GM19043 (cell line): ENCODE results near the gene FOXN3.

Experiments used
- ATAC-seq: cut with Tn5 transposase; IDR thresholded peaks from one replicate; pipeline ENCODE4 v1.9.1; 2021; ENCODE audit warnings: low read depth; ENCODE audit not compliant: unreplicated experiment

FOXN3 gene

DNA sequence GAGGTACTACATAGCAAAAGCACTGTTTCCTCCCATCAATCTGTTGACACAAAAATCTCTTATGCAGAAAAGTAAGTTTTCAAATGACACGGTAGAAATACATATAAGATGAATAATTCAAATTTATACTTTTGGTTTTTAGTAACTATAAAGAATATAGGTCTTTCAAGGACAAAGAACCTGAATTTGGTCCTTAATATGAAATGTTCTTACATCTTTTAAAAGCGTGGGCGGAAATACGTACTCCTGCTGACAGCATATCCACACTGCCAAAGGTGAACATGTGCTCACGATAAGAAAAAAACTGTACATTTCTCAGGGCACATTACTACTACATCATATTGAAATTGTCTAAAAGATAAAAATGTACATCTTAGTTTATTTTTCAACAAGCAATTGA, 127.6 kb downstream of the FOXN3 start:
- no peak for ATAC-seq

DNA sequence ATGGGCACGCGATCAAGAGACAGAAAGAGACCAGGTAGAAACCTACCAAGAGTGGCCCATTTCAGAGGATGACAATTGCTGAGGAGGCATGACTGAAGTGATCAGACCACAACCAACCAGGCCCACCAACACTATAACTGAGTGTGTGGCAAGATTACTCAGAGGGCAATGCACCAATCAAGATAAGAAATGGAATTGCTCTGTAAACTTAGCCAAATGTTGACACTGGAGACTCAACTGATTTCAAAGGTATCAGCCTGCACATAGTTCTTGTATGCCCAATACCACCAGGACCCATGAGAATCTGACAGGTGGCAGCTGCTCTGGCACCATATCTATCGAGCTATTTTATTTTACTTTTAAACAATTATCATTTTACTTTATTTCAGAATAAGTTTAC, 128.9 kb downstream of the FOXN3 start:
- ATAC-seq, result no peak

DNA sequence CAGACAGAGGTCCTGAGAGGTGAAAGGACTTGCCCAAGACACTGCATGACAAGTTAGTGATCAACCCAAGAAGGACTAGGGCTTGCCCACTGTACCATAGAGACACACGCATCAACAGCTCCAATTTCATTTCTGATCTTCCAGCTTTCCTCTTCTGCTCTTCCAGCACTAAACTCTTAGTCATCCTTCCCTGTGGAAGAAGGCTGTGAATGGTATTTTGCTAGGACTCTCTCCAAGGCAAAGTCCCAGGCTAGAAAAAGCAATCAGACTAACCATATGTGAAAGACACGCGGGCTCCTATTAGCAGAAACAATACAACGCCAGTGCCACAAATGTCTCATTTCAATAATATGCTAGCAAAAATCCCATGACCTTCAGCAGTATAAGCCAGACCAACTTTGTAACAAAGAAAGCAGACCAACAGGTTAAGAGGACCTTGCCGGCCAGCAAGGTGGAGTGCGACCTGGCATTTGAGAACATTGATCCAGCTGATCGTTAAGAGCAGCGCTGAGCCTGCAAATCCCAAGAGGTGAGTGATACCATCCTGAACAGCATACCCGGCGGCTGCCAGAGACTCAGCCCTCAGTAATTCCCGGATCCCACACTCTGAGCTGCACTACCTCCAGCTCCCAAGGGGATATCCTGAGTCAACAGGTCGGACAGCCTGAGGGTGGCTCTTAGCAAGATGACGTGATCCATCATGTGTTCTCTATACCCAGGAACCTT, 132.5 kb downstream of the FOXN3 start:
- no peak for ATAC-seq

DNA sequence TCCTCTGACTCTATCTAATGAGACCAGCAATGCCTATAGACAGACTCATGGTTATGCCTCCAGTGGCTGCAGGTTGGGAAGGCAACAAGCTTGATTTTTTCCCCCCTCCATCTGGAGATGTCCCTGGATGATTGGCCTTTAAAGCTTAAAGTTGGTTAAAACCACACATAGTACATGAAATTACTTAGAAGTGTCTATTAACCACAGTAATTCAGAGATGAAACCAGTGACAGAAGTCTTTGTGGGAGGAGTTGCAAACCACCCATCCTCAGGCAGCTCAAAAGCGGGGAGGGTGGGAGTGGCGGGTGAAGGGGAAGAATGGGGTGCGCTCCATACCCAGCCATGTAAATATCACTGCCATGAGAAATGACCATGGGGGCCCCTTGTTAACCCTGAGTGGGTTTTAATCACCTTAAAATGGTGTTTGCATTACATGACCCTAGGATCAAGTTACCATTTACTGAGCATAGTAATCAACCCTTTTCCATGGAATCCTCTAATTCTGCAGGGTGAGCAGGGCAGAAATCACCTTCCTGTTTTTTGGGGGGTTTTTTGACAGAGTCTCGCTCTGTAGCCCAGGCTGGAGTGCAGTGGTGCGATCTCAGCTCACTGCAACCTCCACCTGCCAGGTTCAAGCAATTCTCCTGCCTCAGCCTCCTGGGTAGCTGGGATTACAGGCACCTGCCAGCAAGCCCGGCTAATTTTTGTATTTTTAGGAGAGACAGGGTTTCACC, 133.5 kb downstream of the FOXN3 start:
- peak; percentile 75 for ATAC-seq

GRCh38 chr14:89282191-89282590, 134.8 kb downstream of the FOXN3 start:
- ATAC-seq, result no peak

- ATAC-seq, result no peak
Measured at GRCh38 chr14:89280600-89280999, 136.4 kb downstream of the FOXN3 start.

DNA sequence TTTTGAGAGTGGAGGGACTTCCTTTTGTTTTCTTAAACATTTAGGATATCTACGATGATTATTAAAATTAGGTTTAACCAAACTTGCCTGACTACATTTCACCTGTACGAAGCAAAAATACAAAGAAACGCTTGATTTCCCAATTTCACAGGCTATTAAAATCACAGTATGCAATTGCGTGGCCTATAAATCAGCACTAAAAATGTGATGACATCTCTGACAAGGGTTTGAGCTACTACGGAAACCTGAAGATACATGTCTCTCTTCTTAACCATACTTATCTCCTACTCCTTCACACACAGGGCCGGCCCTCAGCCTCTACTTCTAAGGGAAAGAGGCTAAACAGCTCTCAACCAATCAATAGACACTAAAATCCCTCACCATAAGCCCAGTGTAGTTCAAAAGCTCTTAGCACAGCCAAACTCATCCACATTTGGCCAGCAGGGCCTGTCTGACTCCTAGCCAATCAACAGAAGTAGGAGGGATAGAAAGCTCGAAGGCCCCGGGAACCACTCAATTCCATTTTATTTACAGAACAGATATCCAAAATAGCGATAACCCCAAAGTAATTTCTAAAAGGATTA, 137.3 kb downstream of the FOXN3 start:
- no peak for ATAC-seq

- ATAC-seq, result no peak
Measured at GRCh38 chr14:89277203-89277602, 139.8 kb downstream of the FOXN3 start.

- ATAC-seq, result peak; percentile 91
Measured at GRCh38 chr14:89276424-89276975, 140.5 kb downstream of the FOXN3 start.

GRCh38 chr14:89270439-89271227, 146.4 kb downstream of the FOXN3 start:
- peak; percentile 53 for ATAC-seq

GRCh38 chr14:89269404-89269803, 147.6 kb downstream of the FOXN3 start:
- no peak for ATAC-seq

- ATAC-seq, result no peak
Measured at GRCh38 chr14:89268514-89268913, 148.5 kb downstream of the FOXN3 start.

GRCh38 chr14:89267656-89268055, 149.4 kb downstream of the FOXN3 start:
- ATAC-seq, result no peak

- no peak for ATAC-seq
Measured at GRCh38 chr14:89267163-89267562, 149.9 kb downstream of the FOXN3 start.

DNA sequence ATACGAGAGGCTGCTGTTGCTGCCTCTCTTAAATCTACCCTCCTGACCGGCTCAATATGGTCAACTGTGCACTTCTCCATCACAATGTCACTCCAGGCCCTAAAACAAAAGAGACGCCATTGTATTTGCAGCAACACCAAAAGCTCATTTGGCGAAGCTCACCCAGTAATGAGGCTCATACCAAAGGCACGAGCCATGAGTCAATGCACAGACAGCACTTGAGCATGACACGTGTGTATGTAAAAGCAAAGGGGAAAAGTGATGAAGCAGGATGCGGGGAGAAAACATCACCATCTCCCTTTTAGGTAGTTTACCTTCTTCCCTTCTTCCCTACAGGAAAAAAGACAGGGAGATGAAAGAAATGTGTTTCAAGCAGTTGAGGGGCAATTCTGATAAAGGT, 150.3 kb downstream of the FOXN3 start:
- no peak for ATAC-seq

GRCh38 chr14:89265234-89265633, 151.8 kb downstream of the FOXN3 start:
- no peak for ATAC-seq

- ATAC-seq, result no peak
Measured at GRCh38 chr14:89264196-89264800, 152.7 kb downstream of the FOXN3 start.

DNA sequence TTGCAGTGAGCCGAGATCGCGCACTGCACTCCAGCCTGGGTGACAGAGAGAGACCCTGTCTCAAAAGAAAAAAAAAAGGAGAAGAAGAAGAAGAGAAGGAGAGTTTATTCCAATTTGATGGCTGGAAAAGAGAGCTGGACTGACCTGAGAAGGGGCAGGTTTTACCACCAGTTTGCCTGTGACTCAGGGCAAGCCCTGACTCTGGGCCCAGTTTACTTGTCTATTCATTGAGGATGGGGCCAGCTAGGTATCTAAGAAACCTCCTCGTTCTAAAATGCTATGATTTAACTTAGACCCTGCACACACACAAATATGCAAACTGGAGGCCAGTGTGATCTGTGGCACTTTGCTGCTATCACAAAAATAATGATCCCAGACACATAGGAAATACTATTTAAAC, 155.0 kb downstream of the FOXN3 start:
- no peak for ATAC-seq

- no peak for ATAC-seq
Measured at GRCh38 chr14:89260898-89261297, 156.1 kb downstream of the FOXN3 start.

DNA sequence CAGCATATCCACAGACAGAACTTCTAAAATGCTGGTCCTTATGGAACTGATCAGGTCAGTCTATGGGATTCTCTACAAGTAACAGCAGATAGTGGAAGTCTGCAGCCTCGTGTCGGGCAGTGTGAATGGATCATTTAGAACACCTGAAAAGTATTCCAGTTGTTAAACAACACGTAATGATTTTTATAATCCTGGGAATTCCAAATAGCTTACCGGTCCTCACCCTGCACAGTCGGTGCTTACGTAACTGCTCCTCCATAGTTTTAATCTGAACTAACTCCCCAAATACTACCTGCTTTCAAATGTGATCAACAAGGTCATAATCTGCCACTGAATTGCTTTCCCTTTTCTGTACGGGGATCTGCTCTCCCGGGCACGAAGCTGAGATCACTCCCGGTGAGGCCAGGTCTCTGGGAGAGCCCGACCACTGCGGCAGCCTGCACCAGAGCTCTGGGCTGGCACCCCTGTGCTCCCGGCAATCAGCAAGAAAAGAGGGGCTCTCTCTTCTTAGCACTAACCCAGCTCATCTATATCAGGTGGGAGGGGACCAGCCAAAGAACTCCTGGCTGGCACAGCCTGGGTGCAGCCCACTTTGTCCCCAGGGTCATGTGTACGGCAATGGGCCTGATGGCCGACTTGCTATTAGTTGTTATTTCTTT, 157.0 kb downstream of the FOXN3 start:
- ATAC-seq, result no peak
